ENCODE measurements around the gene TNS3.

The TNS3 gene

GRCh38 chr7:47521816-47522561 lies 59.9 kb downstream of the TNS3 start:
- no peak for DNase-seq

DNA sequence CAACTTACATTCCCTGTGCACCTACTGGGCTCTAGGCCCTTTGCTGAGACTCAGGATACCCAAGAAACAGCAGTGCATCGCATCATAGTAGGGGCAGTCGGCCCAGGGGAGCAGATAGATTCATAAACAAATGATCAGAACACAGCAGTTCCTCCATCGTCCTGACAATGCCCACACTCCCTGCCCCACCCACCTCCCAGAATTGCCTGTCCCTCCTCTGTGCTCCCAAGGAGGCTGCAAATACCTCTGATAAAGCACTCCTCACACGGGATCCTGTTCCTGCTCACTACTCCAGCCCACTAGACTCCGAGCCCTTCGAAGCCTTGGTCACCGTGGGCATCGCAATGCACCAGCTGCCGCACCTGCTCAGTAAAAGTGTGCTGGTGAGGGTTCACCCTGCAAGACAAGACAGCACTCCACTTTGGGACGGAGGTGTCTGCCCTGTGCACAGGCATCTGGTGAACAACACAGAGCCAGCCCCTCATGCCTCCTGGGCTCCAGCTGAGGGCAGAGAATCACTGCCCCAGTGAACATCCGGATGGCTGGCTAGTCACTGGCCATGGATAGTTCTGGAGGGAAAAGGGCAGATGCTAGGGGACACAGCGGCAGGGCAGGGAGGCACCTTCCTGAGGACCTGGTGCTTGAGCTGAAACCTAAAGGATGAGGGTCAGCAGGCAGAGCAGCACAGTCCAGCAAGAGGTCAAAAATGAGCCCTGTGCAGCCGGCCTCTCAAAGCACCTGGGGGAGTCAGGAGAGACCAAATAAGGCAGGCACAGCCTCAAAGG lies 60.7 kb downstream of the TNS3 start:
- no peak for DNase-seq

GRCh38 chr7:47520406-47520805 lies 61.5 kb downstream of the TNS3 start:
- DNase-seq: peak; percentile 90 to 96 (median 92)

DNA sequence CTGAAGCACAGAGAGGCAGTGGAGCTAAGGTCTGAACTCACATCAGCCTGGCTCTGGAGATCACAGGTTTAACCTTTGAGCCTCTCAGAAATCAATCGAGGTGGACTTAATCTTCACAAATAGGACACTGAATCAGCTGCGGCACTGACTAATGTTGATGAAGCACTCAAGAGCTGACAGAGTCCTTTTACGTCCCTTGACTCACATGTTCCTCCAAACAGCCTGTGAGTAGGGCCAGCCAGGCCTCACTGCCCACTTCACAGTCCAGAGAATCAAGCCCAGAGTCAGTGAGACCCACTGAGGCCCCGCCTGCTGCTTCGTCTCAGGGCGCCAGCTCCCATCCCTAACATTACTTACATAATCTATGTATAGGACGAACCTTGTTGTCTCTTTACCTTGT lies 63.1 kb downstream of the TNS3 start:
- peak; percentile 70 to 89 (median 77) for DNase-seq

DNA sequence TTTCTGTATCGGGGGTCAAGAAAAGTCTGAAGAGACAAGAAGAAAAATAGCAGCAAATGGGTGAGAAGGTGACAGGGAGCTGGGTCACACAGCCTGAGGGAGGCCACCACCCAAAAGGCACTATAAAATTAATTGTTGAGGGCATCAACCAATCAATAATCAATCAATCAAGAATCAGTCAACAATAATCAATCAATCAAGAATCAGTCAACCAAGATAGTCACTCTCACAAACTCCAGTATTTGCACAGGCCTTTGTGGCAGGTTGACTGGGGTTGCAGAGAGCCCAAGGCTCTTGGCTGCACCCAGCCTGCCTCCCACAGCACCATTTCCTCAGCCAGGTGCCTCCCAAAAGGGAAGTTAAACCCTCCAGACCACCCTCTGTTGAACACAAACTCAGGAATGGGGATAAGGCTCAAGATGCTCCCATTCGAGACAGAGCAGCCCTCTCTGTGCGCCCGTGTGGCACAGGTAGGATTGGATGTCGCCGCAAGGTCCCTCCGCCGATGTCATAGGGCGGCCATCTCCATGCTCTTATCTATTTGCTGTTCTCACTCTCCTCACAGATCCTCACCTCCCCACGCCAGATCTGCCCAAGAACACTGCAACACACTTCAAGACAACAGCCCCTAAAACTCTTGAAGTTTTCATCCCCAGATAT lies 64.0 kb downstream of the TNS3 start:
- DNase-seq: no peak

DNA sequence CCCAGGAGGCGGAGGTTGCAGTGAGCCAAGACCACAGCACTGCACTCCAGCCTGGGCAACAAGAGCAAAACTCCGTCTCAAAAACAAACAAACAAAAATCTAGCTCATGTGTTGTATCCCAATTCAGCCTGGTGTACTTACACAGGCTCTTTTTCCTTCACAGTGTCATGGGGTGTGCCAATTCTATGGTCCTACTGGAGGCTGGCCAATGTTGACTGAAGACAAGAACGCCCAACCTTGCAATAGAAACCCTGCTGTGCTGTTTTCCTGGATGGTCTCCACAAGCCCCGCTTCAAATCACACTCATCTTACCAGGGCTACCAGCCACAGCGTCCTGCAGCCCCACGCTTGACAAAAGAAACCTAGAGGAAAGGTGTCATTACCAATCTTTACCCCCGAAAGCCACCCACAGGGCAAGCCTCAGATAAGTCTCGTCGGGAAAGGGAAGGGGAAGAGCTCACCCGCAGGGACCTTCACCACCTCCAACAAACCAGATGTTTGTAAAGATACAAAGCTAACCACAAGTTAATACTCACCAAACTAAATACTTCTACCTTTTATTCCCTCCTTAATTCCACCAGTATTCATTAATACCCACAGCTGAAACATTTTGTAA lies 64.8 kb downstream of the TNS3 start:
- DNase-seq: peak in 1 of 4 experiments; percentile 29

DNA sequence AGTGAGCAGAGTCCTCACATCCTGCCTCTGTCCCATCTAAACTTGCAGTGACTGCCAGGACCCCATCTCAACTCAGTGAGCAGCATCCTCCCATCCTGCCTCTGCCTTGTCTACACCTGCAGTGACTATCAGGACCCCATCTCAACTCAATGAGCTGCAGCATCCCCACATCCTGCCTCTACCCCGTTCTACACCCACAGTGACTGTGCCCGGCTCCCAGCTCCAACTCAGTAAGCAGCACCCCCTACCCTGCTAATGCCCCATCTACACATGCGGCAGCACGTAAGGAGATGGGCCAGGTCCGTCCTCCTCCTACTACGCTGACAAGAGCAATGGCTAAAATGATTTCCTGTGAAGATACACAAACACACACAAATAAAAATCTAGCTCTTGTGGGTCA lies 65.5 kb downstream of the TNS3 start:
- no peak for DNase-seq

- DNase-seq: no peak
Observed at GRCh38 chr7:47515305-47515834, 66.5 kb downstream of the TNS3 start.

DNA sequence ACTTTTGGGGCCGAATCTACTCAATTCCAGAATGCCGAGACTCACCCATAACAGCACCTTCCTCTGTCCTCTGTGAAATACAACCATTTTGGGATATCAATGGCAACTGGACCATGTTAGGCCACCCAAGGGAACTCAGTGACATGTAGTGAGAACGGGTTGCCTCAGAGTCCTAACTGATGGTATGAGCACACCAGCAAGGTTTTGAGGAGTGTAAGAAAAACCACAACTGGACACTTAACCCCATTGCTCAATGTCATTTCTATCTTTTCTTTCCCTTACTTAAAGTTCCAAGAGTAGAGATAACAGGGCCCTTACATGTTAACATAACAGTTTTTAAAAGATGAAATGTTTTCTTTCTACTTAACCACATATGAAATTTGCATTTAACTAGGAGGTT lies 67.1 kb downstream of the TNS3 start:
- DNase-seq: peak in 2 of 4 experiments; percentile 25 to 31

DNA sequence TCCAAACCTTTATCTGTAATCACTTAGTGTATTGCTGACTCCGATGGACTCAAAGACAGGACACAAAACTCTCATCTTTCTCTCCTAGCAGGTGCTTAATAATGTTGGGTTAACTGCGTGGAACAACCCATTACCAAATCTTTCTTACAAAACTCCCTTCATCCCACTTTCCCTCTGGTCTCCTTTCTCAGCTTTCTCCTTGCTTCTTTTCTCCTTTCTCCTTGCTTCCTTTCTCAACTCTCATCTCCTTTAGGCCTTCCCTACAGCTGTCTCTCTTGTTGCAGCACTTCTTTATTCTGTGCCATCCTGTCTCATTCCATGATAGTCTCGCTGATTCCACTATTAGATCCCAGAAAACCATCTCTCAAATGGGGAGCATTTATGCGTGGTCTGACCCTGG lies 67.5 kb downstream of the TNS3 start:
- no peak for DNase-seq

GRCh38 chr7:47513741-47514241 lies 68.1 kb downstream of the TNS3 start:
- DNase-seq: peak in 2 of 4 experiments; percentile 46 to 49

- no peak for DNase-seq
Observed at GRCh38 chr7:47512481-47513176, 69.3 kb downstream of the TNS3 start.

- DNase-seq: no peak
Observed at GRCh38 chr7:47511699-47512370, 70.1 kb downstream of the TNS3 start.

GRCh38 chr7:47510786-47511185 lies 71.1 kb downstream of the TNS3 start:
- DNase-seq: no peak

DNA sequence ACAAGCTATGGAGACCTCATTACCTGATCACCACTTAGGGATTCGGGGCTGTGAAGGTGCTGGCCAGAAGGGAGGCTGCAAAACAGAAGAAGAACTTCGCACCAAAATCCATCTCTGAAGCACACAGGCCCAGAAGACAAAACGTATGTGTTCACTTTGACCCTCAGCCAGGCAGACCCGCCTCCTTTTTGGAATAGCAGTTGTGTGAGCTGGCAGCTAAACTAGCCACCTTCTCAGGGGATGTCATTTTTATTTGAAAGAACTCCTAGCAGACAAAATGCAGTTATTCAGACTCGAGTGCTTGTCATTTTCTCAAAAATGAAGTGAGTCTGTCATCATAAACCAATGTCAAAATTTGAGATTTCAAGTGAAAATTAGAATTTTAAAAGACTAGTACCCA lies 71.7 kb downstream of the TNS3 start:
- DNase-seq: no peak

GRCh38 chr7:47509571-47509970 lies 72.3 kb downstream of the TNS3 start:
- DNase-seq: no peak

DNA sequence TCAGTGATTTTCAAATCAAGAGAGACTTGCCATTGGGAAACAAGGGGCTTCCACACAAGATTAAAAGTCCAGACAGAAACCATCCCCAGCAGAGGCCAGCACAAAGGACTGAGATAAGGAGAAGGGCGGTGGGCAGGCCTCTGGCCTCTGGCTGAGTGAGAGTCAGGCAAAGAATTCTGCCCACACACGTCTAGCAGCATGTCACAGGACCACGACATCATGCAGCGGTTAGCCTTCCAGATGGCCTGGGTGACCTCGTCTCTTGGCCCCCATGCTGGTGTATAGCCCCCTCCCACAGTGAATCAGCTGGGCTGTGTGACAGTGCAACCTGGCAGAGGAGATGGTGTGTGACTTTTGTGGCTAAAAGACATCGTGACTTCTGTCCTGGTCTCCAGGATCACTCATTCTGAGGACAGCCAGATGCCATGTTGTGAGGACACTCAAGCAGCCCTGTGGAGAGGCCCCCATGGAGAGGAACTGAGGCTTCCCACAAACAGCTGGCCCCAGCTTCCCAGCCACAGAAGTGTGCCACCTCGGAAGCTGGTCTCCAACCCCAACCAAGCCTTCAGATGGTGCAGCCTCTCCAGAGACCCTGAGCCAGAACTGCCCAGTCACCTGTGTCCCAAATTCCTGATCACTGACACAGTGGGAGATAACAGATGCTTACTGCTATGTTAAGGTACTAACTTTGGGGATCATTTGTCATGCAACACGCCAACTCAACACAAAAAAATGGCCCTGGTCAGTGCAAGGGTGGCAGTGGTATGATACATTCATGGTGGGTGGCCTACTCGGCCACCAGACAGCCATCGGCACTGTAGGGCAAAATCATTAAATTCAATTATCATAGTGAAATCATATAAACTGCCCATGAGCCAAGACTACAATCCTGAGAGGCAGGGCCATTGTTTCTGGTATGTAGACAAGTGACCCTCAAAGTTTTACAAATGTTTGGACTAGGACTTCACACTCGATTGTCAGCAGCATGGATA lies 73.2 kb downstream of the TNS3 start:
- peak; percentile 89 to 95 (median 92) for DNase-seq

DNA sequence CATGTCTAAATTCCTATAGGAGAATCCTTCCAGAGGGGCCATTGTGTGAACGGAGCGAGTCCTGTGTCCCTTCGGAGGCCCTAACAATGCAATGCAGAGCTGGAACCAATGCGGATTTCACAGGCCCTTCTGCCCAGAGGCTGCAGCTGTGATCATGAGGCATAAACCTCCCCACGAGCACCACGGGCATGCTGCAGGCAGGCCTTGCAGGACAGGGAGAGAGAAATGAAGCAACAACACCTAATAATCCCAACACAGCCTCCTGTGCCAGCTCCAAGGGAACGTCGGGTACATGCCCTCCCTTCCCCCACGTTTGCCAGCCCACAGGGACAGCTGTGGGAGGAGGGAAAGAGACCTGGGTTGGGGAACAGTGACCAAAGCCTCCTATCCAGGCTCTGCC lies 74.4 kb downstream of the TNS3 start:
- peak in 1 of 4 experiments; percentile 54 for DNase-seq

GRCh38 chr7:47506382-47507339 lies 75.2 kb downstream of the TNS3 start:
- DNase-seq: no peak
